Kidney (tissue), 14 donors: Measurements from ENCODE around the gene LARP4. TPM values are rescaled to one million over a fixed set of nuclear protein-coding genes. Genes with fewer than 3 reads are reported as not detected.
"Not testable (repeated sequence)": the region's sequence is repeated elsewhere in the genome, so short reads cannot be mapped to it uniquely, and the experiment has no call there.

Experiments
- DNase-seq, 5 donors: peaks; one replicate each; pipeline ENCODE4 v3.0.0-alpha.2; 2013 to 2020
- FAIRE-seq: peaks from 2 replicates; lab custom pipeline; 2012; peaks lifted over from hg19 to GRCh38; lab: Jason Lieb, UNC
- H3K27ac ChIP-seq, 2 donors: one replicate each; pipeline ENCODE4 v1.7.0; 2013; ENCODE audit warnings: low read depth in 2 of 2, low read length in 2 of 2, inconsistent platforms in 1 of 2
- H3K27me3 ChIP-seq: one replicate; pipeline ENCODE4 v1.7.1; 2013; ENCODE audit warnings: low read length, inconsistent platforms; ENCODE audit not compliant: control insufficient read depth, insufficient read depth
- H3K36me3 ChIP-seq, 3 donors: one replicate each; pipeline versions ENCODE4 v1.7.0 to v1.7.1; 2013; ENCODE audit warnings: low read length in 3 of 3, control low read depth in 1 of 3, inconsistent platforms in 1 of 3; ENCODE audit not compliant: insufficient read depth in 3 of 3, control insufficient read depth in 2 of 3
- H3K4me1 ChIP-seq, 3 donors: one replicate each; pipeline versions ENCODE4 v1.7.0 to v1.7.1; 2013; ENCODE audit warnings: low read length in 3 of 3, inconsistent platforms in 1 of 3, low read depth in 1 of 3; ENCODE audit not compliant: control insufficient read depth in 2 of 3, insufficient read depth in 2 of 3
- H3K4me3 ChIP-seq, 3 donors: one replicate each; pipeline versions ENCODE4 v1.7.0 to v1.8.1; 2013; ENCODE audit warnings: low read length in 3 of 3, control low read depth in 1 of 3, inconsistent platforms in 1 of 3
- H3K9ac ChIP-seq, 3 donors: one replicate each; pipeline versions ENCODE4 v1.7.0 to v1.7.1; 2013; ENCODE audit warnings: low read length in 3 of 3, control low read depth in 1 of 3, inconsistent platforms in 1 of 3
- H3K9me3 ChIP-seq, 3 donors: one replicate each; pipeline versions ENCODE4 v1.7.0 to v1.7.1; 2013; ENCODE audit warnings: low read length in 3 of 3, control low read depth in 1 of 3, inconsistent platforms in 1 of 3; ENCODE audit not compliant: control insufficient read depth in 2 of 3, insufficient read depth in 1 of 3
- intact Hi-C: fragments of 100-400 bp; cut with DNase I; formaldehyde crosslinking; loops from one replicate; pipeline ENCODE4 v1.11.1; 2022
- polyA plus RNA-seq: library from polyadenylated mRNA; stranded (reverse); fragments of 350-450 nt; fragmentation: Illumina TruSeq; extraction: RNeasy Lipid Tissue Mini Kit (QIAGEN cat#74804); gene quantifications from one replicate; pipeline ENCODE4 v1.2.3, GENCODE V29; 2014; ENCODE audit warnings: low read depth, low replicate concordance; ENCODE audit not compliant: insufficient read depth
- total RNA-seq: library from RNA; stranded (reverse); fragmentation: NEBNext Ultra II Directional; extraction: Animal tissue kit (Norgen Biotek cat#: 25700); gene quantifications from one replicate; pipeline ENCODE4 v1.2.1, GENCODE V29; 2021
- TF ChIP-seq, protein P1 (sequence below): IDR thresholded peaks from 3 replicates; pipeline ENCODE4 v1.5.1; 2012; ENCODE audit warnings: mild to moderate bottlenecking, moderate library complexity, borderline replicate concordance; ENCODE audit not compliant: insufficient read depth; ENCODE audit errors: extremely low read depth
- donor health status: control.
- donor health status: control.
- donor health status: control.
- donor health status: control.
- donor health status: control.
- donor health status: DM: yes; HTN: yes; CAD: no.
- donor health status: Normal renal cell carcinoma (clear cell type).

LARP4 gene
- total and polyA plus RNA-seq, 2 donors from 2014 or later: 17.1 to 56.1 TPM

DNA sequence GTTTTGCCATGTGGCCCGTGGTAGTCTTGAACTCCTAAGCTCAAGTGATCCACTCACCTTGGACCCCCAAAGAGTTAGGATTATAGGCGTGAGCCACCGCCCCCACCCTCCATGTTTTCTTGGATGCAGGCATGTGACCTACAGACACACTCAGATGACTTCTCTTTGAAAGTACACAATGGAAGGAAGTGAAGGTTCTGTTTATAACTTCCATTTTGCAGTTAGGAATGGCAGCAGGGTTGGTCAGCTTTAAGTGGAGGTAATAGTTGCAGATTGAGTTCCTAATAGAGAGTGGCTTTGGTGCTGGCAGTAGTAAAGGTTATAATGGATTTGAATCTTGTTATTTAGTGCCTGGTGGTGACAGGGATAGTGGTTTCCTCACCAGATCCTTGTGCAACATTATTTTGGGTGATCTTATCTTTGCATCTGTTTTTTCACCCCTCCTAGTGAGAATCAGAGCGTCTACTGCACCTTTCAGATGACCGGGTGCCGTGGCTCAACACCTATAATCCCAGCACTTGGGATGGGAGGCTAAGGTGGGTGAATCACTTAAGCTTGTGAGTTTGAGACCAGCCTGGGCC, 15.3 kb downstream of the LARP4 start:
- no peak for DNase-seq
- no peak for FAIRE-seq

DNA sequence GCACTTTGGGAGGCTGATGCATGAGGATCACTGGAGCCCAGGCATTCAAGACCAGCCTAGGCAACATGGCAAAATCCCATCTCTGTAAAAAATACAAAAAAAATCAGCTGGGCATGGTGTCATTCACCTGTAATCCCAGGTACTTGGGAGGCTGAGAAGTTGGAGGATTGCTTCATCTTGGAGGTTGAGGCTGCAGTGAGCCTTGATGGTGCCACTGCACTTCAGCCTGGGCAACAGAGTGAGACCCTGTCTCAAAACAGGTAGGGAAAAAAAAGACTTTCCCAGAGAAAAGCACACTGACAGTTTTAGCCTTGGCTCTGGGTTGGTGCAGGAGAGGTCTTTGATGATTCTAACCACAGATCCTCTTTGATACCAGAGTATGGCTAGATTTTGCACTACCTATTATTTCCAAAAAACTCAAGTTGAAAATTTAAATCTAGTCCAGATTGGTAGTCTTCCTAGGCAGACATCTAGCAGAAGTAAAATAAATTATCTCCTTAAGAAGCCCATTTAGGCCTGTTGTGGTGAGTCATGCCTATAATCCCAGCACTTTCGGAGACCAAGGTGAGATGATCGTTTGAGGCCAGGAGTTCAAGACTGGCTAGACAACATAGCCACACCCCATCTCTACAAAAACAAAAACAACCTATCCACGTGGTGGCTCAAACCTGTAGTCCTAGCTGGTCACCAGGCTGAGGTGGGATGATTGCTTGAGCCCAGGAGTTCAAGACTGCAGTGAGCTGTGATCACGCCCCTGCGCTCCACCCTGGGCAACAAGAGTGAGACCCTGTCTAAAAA, 18.6 kb downstream of the LARP4 start:
- Histone ChIP-seq H3K27me3 (no peaks in the 10 kb centered on the region), H3K36me3 (peaks cover 0 to 5% (median 2%) of the 10 kb centered on the region in 3 donors), H3K27ac (no peak overlapping the region), H3K4me3 (no peak overlapping the region), H3K9ac (no peak overlapping the region), H3K9me3 (no peaks in the 10 kb centered on the region), H3K4me1 (peaks cover 0 to under 1% (median 0%) of the 10 kb centered on the region in 3 donors)
- intact Hi-C loops: no loop called here
- TF ChIP-seq, protein P1, sequence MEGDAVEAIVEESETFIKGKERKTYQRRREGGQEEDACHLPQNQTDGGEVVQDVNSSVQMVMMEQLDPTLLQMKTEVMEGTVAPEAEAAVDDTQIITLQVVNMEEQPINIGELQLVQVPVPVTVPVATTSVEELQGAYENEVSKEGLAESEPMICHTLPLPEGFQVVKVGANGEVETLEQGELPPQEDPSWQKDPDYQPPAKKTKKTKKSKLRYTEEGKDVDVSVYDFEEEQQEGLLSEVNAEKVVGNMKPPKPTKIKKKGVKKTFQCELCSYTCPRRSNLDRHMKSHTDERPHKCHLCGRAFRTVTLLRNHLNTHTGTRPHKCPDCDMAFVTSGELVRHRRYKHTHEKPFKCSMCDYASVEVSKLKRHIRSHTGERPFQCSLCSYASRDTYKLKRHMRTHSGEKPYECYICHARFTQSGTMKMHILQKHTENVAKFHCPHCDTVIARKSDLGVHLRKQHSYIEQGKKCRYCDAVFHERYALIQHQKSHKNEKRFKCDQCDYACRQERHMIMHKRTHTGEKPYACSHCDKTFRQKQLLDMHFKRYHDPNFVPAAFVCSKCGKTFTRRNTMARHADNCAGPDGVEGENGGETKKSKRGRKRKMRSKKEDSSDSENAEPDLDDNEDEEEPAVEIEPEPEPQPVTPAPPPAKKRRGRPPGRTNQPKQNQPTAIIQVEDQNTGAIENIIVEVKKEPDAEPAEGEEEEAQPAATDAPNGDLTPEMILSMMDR: no peak
- FAIRE-seq (no peak), DNase-seq (no peak)

More for the DNA sequence above, 15.3 kb downstream of the LARP4 start:
- H3K36me3 ChIP-seq: peaks cover 0 to 5% (median 2%) of the 10 kb centered on the region in 3 donors
- H3K4me1 ChIP-seq: peaks cover 0 to 3% (median 0%) of the 10 kb centered on the region in 3 donors
- H3K27me3 ChIP-seq: no peaks in the 10 kb centered on the region
- intact Hi-C loops: no loop called here
- no peaks in the 10 kb centered on the region for H3K9me3 ChIP-seq
- no peak overlapping the region for H3K4me3 ChIP-seq
- TF ChIP-seq, protein P1: no peak
- H3K27ac ChIP-seq: peak overlapping the region in 1 of 2 donors; percentile 7
- H3K9ac ChIP-seq: no peak overlapping the region

DNA sequence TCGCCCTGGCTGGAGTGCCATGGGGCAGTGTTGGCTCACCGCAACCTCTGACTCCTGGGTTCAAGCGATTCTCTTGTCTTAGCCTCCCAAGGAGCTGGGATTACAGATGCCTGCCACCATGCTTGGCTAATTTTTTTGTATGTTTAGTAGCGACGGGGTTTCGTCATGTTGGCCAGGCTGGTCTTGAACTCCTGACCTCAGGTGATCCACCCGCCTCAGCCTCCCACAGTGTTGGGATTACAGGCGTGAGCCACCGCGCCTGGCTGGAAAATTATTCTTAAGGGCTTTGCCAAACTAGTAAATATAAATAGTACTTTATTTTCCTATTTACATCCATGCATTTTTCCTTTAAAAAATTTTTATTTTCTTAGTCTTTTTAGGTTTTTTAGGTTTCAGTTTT, 22.2 kb downstream of the LARP4 start:
- H3K27ac ChIP-seq, H3K4me3 ChIP-seq, intact Hi-C loops, H3K27me3 ChIP-seq, H3K9ac ChIP-seq, H3K36me3 ChIP-seq, H3K9me3 ChIP-seq, H3K4me1 ChIP-seq, FAIRE-seq, DNase-seq: not testable (repeated sequence)

DNA sequence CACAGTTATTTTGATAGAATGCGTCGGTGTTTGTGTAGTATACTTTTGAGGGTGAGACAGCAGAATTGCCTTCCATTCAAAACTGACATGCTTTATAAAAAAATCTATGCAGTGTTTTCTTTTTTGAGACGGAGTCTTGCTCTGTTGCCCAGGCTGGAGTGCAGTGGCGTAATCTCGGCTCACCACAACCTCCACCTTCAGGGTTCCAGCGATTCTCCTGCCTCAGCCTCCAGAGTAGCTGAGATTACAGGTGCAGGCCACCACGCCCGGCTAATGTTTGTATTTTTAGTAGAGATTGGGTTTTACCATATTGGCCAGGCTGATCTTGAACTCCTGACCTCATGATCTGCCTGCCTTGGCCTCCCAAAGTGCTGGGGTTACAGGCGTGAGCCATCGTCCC, 22.7 kb downstream of the LARP4 start:
- FAIRE-seq, H3K27me3 ChIP-seq, H3K9me3 ChIP-seq, DNase-seq, H3K9ac ChIP-seq, intact Hi-C loops, H3K4me1 ChIP-seq, H3K27ac ChIP-seq, H3K4me3 ChIP-seq, H3K36me3 ChIP-seq: not testable (repeated sequence)
